GM12864 (cell line): ENCODE results near the gene ZNF619.

Experiments
- DNase-seq: peaks from one replicate; pipeline ENCODE4 v3.0.0-alpha.2; 2011; ENCODE audit warnings: low read depth
- H3K4me3 ChIP-seq: 2 replicates; pipeline ENCODE4 v1.5.1; 2011; ENCODE audit warnings: mild to moderate bottlenecking, low read depth, low read length, control low read depth
- CTCF ChIP-seq: IDR thresholded peaks from 2 replicates; pipeline ENCODE4 v1.5.1; 2011; ENCODE audit warnings: low read depth, mild to moderate bottlenecking, moderate library complexity, low read length, control low read depth, inconsistent platforms; ENCODE audit errors: missing control alignments

ZNF619 gene

GRCh38 chr3:40497288-40497687 lies 20.4 kb downstream of the ZNF619 start:
- DNase-seq, result no peak
- H3K4me3 ChIP-seq, result no peak overlapping the region

GRCh38 chr3:40499952-40500351 lies 23.0 kb downstream of the ZNF619 start:
- H3K4me3 ChIP-seq, result no peak overlapping the region
- DNase-seq, result no peak
- TF ChIP-seq CTCF, result no peak

More at GRCh38 chr3:40497288-40497687, 20.4 kb downstream of the ZNF619 start:
- TF ChIP-seq CTCF, result no peak

GRCh38 chr3:40502034-40502433 lies 25.1 kb downstream of the ZNF619 start:
- no peak overlapping the region for H3K4me3 ChIP-seq
- TF ChIP-seq CTCF, result no peak
- DNase-seq, result no peak

GRCh38 chr3:40504636-40505430 lies 27.9 kb downstream of the ZNF619 start:
- TF ChIP-seq CTCF, result no peak
- no peak overlapping the region for H3K4me3 ChIP-seq
- no peak for DNase-seq

- no peak for DNase-seq
- peak within 1 kb of the TSS; percentile 61 for H3K4me3 ChIP-seq
- peak; percentile 49 for TF ChIP-seq CTCF
Measured at GRCh38 chr3:40505599-40506462, 28.9 kb downstream of the ZNF619 start, which contains the start of gene ZNF620. ZNF620 (plus strand) TSS chr3:40506039; CDS start chr3:40506353, 314 bp downstream.

GRCh38 chr3:40511031-40511718 lies 34.3 kb downstream of the ZNF619 start:
- no peak overlapping the region for H3K4me3 ChIP-seq
- no peak for DNase-seq
- TF ChIP-seq CTCF, result no peak
